ENCODE data around the gene KRTAP5-4.

DNA sequence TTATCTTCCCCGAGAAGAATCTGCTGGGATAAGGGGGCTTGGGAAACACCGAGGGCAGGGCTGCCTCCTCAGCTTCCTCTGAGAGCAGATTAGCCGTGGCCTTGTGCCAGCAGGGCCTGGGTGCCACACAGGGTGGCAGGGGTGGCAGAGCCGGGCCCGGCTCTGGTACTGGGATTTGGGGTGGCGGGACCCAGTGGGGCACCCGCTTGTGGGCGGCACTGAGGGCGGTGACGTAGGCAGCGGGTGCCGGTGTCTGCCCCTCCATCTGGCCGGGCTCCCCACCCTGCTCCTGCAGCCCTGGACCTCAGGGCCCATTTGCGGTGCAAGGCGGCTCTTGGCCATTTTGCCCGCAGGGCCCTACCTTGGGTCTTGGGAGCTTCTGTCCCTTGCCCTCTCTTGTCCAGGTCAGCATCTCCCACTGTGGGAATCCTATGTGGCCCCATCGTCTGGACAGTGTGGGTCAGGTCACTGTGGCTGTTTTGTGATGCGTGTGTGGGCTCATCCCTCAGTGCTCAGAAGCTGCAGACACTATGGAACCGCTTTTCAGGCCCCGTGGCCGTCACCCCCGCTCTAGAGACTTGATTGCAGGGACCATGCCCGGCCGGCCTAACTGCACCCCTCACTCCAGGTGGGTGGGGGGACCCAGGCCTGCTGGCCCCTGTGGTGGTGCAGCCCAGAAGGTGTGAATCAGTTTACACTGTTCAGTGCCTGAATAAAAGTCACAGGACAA, 45.3 kb upstream of the KRTAP5-4 start:
- TF ChIP-seq EP300 (IDR thresholded peaks at IDR 0.05) (no peak), POLR2AphosphoS5 (IDR thresholded peaks at IDR 0.05) (no peak), POLR2A (IDR thresholded peaks at IDR 0.05) (no peak)
- TF ChIP-seq, protein P1, sequence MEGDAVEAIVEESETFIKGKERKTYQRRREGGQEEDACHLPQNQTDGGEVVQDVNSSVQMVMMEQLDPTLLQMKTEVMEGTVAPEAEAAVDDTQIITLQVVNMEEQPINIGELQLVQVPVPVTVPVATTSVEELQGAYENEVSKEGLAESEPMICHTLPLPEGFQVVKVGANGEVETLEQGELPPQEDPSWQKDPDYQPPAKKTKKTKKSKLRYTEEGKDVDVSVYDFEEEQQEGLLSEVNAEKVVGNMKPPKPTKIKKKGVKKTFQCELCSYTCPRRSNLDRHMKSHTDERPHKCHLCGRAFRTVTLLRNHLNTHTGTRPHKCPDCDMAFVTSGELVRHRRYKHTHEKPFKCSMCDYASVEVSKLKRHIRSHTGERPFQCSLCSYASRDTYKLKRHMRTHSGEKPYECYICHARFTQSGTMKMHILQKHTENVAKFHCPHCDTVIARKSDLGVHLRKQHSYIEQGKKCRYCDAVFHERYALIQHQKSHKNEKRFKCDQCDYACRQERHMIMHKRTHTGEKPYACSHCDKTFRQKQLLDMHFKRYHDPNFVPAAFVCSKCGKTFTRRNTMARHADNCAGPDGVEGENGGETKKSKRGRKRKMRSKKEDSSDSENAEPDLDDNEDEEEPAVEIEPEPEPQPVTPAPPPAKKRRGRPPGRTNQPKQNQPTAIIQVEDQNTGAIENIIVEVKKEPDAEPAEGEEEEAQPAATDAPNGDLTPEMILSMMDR (IDR thresholded peaks at IDR 0.05), result no peak
